ENCODE measurements around the gene BIN1.

DNA sequence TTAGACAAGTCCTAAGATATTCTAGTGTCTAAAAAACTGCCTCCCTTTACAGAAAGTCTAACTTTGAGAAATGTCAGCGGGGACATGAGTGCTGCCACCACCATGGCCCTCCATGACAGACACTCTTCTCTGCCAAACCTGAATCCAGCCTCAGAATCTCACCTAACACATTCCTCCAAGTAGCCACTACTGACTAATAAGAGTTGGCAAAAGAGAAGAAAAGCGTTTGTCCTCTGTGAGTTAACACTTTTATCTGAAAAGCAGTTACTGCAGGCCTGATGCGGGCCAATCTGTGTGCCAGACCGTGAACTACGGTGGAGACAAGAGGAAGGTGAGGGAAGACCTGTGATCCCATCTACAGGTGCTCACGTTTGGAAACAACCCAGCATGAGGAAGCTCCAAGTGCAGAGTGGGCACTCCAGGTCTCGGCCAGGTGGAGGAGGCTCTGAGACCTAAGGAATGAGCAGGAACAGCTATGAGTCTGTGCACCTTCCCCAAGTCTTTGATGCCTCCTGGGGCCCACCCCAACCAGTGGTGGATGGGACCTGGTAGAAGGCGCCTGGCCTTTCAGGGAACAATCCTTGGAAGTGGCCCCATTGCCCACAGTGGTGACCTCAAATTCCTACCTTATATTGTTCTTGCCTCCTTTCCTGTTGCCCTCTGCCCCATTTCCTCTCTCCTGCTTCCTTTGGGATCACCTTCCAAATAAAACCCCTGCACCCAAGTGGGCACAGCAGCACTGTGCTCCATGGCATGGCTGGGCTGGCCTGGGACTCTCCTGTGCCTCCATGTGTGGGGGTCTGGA is 91.6 kb downstream of the BIN1 start:
- TF ChIP-seq, protein P1, sequence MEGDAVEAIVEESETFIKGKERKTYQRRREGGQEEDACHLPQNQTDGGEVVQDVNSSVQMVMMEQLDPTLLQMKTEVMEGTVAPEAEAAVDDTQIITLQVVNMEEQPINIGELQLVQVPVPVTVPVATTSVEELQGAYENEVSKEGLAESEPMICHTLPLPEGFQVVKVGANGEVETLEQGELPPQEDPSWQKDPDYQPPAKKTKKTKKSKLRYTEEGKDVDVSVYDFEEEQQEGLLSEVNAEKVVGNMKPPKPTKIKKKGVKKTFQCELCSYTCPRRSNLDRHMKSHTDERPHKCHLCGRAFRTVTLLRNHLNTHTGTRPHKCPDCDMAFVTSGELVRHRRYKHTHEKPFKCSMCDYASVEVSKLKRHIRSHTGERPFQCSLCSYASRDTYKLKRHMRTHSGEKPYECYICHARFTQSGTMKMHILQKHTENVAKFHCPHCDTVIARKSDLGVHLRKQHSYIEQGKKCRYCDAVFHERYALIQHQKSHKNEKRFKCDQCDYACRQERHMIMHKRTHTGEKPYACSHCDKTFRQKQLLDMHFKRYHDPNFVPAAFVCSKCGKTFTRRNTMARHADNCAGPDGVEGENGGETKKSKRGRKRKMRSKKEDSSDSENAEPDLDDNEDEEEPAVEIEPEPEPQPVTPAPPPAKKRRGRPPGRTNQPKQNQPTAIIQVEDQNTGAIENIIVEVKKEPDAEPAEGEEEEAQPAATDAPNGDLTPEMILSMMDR (IDR thresholded peaks at IDR 0.05): no peak
- no peak for TF ChIP-seq POLR2A (IDR thresholded peaks at IDR 0.05)

All from transverse colon (tissue), 3 donors.